ENCODE measurements around the gene C1orf21. TPM values are rescaled to one million over a fixed set of nuclear protein-coding genes. Genes with fewer than 3 reads are reported as not detected.

C1orf21 gene
- polyA plus RNA-seq, 3 donors from 2014 or later = 119 to 149 (median 130) TPM

DNA sequence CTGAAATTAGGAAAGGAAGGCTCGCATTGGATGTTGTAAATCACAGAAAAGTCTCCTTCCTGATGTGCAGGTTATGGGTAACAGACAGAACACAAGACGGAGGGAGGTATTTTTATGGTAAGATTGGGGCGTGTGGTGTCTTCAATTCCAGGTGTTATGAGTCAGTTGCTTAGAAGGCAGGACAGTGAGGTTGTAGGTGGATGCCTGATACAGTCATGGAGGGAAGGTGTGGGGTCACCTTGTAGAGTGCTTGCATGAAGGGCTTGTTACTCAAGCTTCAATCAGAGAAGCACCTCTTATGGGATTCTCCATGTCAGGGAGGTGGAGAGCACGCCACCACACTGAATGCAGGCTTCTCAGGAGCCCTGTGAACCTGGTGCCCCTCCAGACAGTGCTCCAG is 63.1 kb downstream of the C1orf21 start:
- DNase-seq = no peak
- Mint-ChIP-seq H3K36me3 (no peaks in the 10 kb centered on the region), H3K4me3 (no peak overlapping the region), H3K9me3 (no peaks in the 10 kb centered on the region), H3K27ac (peak overlapping the region in 1 of 6 donors; percentile 51), H3K4me1 (peaks cover 69 to 85% of the 10 kb centered on the region in 2 donors), H3K27me3 (ENCODE audit: low read depth in 3 of 3) (no peaks in the 10 kb centered on the region)

GRCh38 chr1:184455786-184456185 is 69.0 kb downstream of the C1orf21 start:
- no peaks in the 10 kb centered on the region for H3K9me3 Mint-ChIP-seq
- H3K4me1 Mint-ChIP-seq = peaks cover 76 to 94% of the 10 kb centered on the region in 2 donors
- no peak overlapping the region for H3K4me3 Mint-ChIP-seq
- no peak for DNase-seq
- peak overlapping the region in 3 of 6 donors; percentile 21 to 51 (median 22) for H3K27ac Mint-ChIP-seq
- H3K27me3 Mint-ChIP-seq (ENCODE audit: low read depth in 3 of 3) = no peaks in the 10 kb centered on the region
- H3K36me3 Mint-ChIP-seq = no peaks in the 10 kb centered on the region

- H3K36me3 Mint-ChIP-seq = no peaks in the 10 kb centered on the region
- H3K27me3 Mint-ChIP-seq (ENCODE audit: low read depth in 3 of 3) = no peaks in the 10 kb centered on the region
- H3K4me1 Mint-ChIP-seq = peaks cover 80 to 98% of the 10 kb centered on the region in 2 donors
- no peak for DNase-seq
- no peaks in the 10 kb centered on the region for H3K9me3 Mint-ChIP-seq
- peak overlapping the region in 2 of 6 donors; percentile 22 to 31 for H3K27ac Mint-ChIP-seq
- H3K4me3 Mint-ChIP-seq = no peak overlapping the region
These were observed 69.4 kb downstream of the C1orf21 start for GRCh38 chr1:184456189-184456588.

GRCh38 chr1:184457500-184457899 is 70.7 kb downstream of the C1orf21 start:
- Mint-ChIP-seq H3K27me3 (ENCODE audit: low read depth in 3 of 3) (no peaks in the 10 kb centered on the region), H3K4me3 (no peak overlapping the region), H3K9me3 (no peaks in the 10 kb centered on the region), H3K4me1 (peaks cover 83 to 99% of the 10 kb centered on the region in 2 donors), H3K36me3 (no peaks in the 10 kb centered on the region), H3K27ac (peak overlapping the region in 1 of 6 donors; percentile 17)
- no peak for DNase-seq

GRCh38 chr1:184461321-184461720 is 74.5 kb downstream of the C1orf21 start:
- no peaks in the 10 kb centered on the region for H3K9me3 Mint-ChIP-seq
- H3K27me3 Mint-ChIP-seq (ENCODE audit: low read depth in 3 of 3) = no peaks in the 10 kb centered on the region
- no peaks in the 10 kb centered on the region for H3K36me3 Mint-ChIP-seq
- H3K27ac Mint-ChIP-seq = peak overlapping the region in 3 of 6 donors; percentile 2 to 61 (median 51)
- no peak for DNase-seq
- H3K4me3 Mint-ChIP-seq = no peak overlapping the region
- H3K4me1 Mint-ChIP-seq = peaks cover 68 to 91% of the 10 kb centered on the region in 2 donors

GRCh38 chr1:184462155-184462554 is 75.3 kb downstream of the C1orf21 start:
- Mint-ChIP-seq H3K27ac (peak overlapping the region in 1 of 6 donors; percentile 61), H3K36me3 (no peaks in the 10 kb centered on the region), H3K4me3 (no peak overlapping the region), H3K27me3 (ENCODE audit: low read depth in 3 of 3) (no peaks in the 10 kb centered on the region), H3K9me3 (no peaks in the 10 kb centered on the region), H3K4me1 (peaks cover 62 to 91% of the 10 kb centered on the region in 2 donors)
- DNase-seq = no peak

- Mint-ChIP-seq H3K36me3 (peaks cover 0 to 4% (median 0%) of the 10 kb centered on the region in 3 donors), H3K9me3 (no peaks in the 10 kb centered on the region), H3K27me3 (ENCODE audit: low read depth in 3 of 3) (no peaks in the 10 kb centered on the region), H3K4me3 (no peak overlapping the region), H3K27ac (peak overlapping the region in 1 of 6 donors; percentile 54), H3K4me1 (peaks cover 63 to 91% of the 10 kb centered on the region in 2 donors)
- no peak for DNase-seq
These were observed 76.2 kb downstream of the C1orf21 start for GRCh38 chr1:184462990-184463389.

DNA sequence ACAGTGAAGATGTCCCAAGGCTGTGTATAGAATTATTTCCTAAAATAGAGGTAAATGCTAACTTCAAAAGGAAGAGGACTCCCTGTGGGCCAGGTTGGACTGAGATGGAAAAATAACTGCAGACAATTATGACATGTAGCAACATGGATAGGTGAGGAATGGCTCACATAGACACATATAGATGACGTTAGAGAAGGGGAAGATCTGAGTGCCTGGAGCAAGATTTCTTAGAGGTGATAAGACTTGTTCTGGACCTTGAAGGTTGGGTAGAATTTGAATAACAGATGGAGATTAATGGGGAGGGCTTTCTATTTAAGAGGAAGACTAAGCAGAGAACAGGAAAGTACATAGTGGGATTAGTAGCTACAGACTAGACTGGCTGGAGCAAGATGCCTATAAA is 76.9 kb downstream of the C1orf21 start:
- Mint-ChIP-seq H3K27ac (peak overlapping the region in 5 of 6 donors; percentile 1 to 79 (median 22)), H3K27me3 (ENCODE audit: low read depth in 3 of 3) (no peaks in the 10 kb centered on the region), H3K4me1 (peaks cover 57 to 88% of the 10 kb centered on the region in 2 donors), H3K4me3 (no peak overlapping the region), H3K36me3 (peaks cover 0 to 4% (median 0%) of the 10 kb centered on the region in 3 donors), H3K9me3 (no peaks in the 10 kb centered on the region)
- DNase-seq = no peak

DNA sequence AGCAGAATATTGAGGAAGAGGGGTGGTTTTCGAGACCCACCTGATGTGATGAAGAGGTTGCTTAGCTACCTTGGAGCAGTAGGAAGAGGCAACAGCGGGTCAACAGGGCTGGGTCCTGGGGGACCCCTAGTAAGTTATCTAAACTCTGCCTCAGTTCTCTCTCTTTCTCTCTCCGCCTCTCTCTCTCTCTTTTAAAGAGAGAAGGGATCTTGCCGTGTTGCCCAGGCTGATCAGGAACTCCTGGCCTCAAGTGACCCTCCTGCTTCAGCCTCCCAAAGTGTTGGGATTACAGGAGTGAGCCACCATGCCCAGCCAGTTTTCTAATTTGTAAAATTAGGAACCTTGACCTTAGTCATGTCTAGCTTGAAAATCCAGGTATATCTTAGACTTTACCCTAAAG is 77.9 kb downstream of the C1orf21 start:
- no peak for DNase-seq
- H3K36me3 Mint-ChIP-seq = peaks cover 0 to 4% (median 0%) of the 10 kb centered on the region in 3 donors
- H3K4me1 Mint-ChIP-seq = peaks cover 56 to 87% of the 10 kb centered on the region in 2 donors
- no peaks in the 10 kb centered on the region for H3K27me3 Mint-ChIP-seq (ENCODE audit: low read depth in 3 of 3)
- H3K4me3 Mint-ChIP-seq = no peak overlapping the region
- H3K9me3 Mint-ChIP-seq = no peaks in the 10 kb centered on the region
- peak overlapping the region in 3 of 6 donors; percentile 7 to 46 (median 7) for H3K27ac Mint-ChIP-seq

GRCh38 chr1:184465489-184466146 is 78.8 kb downstream of the C1orf21 start:
- peaks cover 0 to 4% (median 0%) of the 10 kb centered on the region in 3 donors for H3K36me3 Mint-ChIP-seq
- H3K9me3 Mint-ChIP-seq = no peaks in the 10 kb centered on the region
- DNase-seq = peak; percentile 50 to 65 (median 60)
- peaks cover 54 to 87% of the 10 kb centered on the region in 2 donors for H3K4me1 Mint-ChIP-seq
- peak overlapping the region; percentile 10 to 76 (median 42) for H3K27ac Mint-ChIP-seq
- no peaks in the 10 kb centered on the region for H3K27me3 Mint-ChIP-seq (ENCODE audit: low read depth in 3 of 3)
- no peak overlapping the region for H3K4me3 Mint-ChIP-seq

GRCh38 chr1:184467295-184467694 is 80.5 kb downstream of the C1orf21 start:
- Mint-ChIP-seq H3K27me3 (ENCODE audit: low read depth in 3 of 3) (no peaks in the 10 kb centered on the region), H3K4me1 (peaks cover 42 to 86% of the 10 kb centered on the region in 2 donors), H3K36me3 (peaks cover 0 to 4% (median 0%) of the 10 kb centered on the region in 3 donors), H3K9me3 (no peaks in the 10 kb centered on the region), H3K27ac (peak overlapping the region in 2 of 6 donors; percentile 20 to 72), H3K4me3 (no peak overlapping the region)
- DNase-seq = no peak

GRCh38 chr1:184469396-184469795 is 82.6 kb downstream of the C1orf21 start:
- H3K36me3 Mint-ChIP-seq = peaks cover 0 to 6% (median 4%) of the 10 kb centered on the region in 3 donors
- DNase-seq = no peak
- H3K9me3 Mint-ChIP-seq = peaks cover 0 to 10% (median 0%) of the 10 kb centered on the region in 6 donors
- H3K4me1 Mint-ChIP-seq = peaks cover 42 to 90% of the 10 kb centered on the region in 2 donors
- H3K4me3 Mint-ChIP-seq = no peak overlapping the region
- no peak overlapping the region for H3K27ac Mint-ChIP-seq
- no peaks in the 10 kb centered on the region for H3K27me3 Mint-ChIP-seq (ENCODE audit: low read depth in 3 of 3)

- no peaks in the 10 kb centered on the region for H3K27me3 Mint-ChIP-seq (ENCODE audit: low read depth in 3 of 3)
- peak overlapping the region in 1 of 6 donors; percentile 13 for H3K27ac Mint-ChIP-seq
- no peak overlapping the region for H3K4me3 Mint-ChIP-seq
- peaks cover 0 to 10% (median 0%) of the 10 kb centered on the region in 6 donors for H3K9me3 Mint-ChIP-seq
- H3K4me1 Mint-ChIP-seq = peaks cover 51 to 94% of the 10 kb centered on the region in 2 donors
- DNase-seq = no peak
- peaks cover 0 to 18% (median 11%) of the 10 kb centered on the region in 3 donors for H3K36me3 Mint-ChIP-seq
These were observed 84.9 kb downstream of the C1orf21 start for GRCh38 chr1:184471686-184472085.

GRCh38 chr1:184472136-184472535 is 85.3 kb downstream of the C1orf21 start:
- no peak overlapping the region for H3K27ac Mint-ChIP-seq
- no peak overlapping the region for H3K4me3 Mint-ChIP-seq
- no peaks in the 10 kb centered on the region for H3K27me3 Mint-ChIP-seq (ENCODE audit: low read depth in 3 of 3)
- no peak for DNase-seq
- peaks cover 0 to 10% (median 0%) of the 10 kb centered on the region in 6 donors for H3K9me3 Mint-ChIP-seq
- H3K36me3 Mint-ChIP-seq = peaks cover 0 to 18% (median 11%) of the 10 kb centered on the region in 3 donors
- H3K4me1 Mint-ChIP-seq = peaks cover 51 to 94% of the 10 kb centered on the region in 2 donors

Measured in immature natural killer cell (primary cell).